Limb (tissue), 2 donors: Measurements from ENCODE around the gene SGPL1.

Source experiments
- DNase-seq, 2 donors: peaks; one replicate each; pipeline ENCODE4 v3.0.0-alpha.2; 2016; ENCODE audit errors: extremely low spot score in 2 of 2

The SGPL1 gene

DNA sequence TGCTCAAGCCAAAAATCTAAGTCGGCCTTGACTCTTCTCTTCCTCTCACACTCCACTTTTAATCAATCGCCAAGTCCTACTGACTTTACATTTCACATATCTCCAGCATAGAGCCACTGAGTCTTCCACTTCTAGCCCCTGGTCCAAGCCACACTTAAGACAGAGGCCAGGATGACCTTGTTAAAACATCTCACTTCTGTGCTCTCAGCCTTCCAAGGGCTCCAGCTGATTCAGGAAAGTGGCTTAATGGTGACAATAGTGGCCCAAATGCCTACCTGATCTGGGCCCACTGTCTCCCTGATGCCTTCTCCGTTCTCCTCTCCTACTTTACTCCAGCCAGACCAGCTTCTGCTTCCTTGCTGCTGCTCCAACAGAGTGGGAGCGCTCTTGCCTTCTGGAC lies 35.0 kb upstream of the SGPL1 start:
- no peak for DNase-seq

DNA sequence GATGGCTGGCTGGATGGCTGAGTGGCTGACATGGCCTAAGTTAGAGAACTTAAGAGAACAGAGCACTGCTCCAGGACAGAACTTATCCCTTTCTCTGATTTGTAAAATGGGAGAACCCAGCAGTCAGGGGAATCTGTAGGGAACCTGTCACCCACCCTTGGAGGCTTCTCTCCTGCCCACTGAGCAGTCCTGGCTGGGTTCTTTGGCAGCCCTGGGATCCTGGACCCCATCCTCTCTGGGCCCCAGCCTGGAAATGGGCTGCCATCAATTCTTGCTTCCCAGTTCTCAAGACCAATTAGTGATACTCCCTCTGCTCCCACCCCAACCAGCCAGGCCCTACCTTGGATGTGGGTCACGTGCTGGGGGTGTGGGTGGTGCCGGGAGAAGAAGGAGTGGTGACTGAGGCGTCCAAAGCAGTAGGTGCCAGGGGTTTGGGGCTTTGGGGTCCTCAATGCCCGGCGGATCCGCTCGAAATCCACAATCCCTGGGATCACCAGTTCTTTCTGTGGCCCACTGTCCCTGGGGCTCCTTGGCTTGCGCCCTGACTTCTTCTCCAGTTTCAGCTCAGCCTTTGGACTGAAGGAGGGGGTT lies 34.2 kb upstream of the SGPL1 start:
- DNase-seq: no peak

DNA sequence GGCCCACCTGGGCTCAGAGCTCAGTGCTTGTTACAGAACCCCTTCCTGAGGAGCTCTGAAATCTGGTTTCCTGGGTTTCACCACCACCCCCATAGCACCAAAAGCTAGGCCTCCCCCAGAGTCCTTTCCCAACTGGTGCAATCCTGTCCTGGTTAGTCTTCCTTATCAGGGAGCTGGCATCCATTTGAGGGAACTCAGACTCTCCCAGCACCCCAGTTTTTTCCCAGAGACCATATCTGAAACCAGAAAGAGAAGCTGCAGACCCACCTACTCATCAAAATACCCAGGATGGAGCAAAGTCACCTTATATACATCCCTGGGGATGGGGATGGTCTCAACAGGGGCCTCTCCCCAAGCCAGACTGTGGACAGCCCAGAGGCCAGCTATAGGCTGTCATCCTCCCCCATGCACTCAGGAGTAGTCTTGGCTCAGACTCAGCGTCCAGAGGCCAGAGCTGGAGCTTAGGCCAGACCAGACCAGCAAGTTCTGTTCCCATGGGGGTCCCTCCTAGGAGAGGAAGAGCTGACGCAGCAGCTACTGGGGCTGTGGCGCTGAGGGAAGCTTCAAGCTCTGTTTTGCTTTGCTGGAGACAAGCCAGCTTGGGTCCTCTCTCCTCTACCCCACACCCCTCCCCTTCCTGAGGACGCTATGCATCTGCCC lies 33.5 kb upstream of the SGPL1 start:
- DNase-seq: no peak

DNA sequence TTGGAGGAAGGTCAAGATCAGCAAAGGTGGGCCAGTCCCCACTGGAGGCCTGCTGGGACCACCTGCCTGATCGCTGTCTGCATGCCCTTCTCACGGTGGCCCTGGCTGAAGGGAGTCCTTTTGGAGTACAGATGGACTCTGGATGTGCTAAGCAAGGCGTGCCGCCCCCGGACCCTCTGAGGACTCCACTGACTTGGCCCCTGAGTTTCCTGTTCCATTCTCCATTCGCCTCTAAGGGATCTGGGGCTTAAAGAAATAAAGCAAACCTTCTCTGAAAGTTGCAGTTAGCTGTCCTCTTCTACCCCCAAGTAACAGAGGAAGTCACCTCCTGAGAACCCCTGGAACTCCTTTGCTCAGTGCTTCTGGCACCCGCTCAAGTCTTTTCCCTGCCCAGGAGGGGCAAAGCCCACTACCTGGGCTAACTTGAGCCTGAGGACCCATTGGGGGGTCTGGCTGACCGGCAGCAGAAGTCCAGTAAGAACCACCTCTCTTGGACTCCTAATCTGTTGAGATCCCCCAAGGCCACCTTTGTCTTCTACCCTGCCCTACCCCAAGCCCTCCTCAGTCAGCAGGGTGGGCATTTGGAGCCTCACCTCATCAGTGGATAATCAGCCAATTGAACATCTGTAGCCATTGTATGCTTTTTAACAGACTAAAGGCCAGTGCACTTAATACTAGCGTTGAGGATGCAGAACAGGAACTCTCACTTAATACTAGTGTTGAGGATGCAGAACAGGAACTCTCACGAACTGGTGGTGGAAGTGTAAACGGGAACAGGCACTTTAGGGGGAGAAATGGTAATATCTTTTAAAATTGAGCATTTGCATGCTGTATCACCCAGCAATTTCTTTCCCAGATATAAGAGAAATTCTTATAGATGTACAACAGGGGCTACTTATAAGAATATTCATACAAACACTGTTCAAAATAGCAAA lies 32.7 kb upstream of the SGPL1 start:
- DNase-seq: no peak

DNA sequence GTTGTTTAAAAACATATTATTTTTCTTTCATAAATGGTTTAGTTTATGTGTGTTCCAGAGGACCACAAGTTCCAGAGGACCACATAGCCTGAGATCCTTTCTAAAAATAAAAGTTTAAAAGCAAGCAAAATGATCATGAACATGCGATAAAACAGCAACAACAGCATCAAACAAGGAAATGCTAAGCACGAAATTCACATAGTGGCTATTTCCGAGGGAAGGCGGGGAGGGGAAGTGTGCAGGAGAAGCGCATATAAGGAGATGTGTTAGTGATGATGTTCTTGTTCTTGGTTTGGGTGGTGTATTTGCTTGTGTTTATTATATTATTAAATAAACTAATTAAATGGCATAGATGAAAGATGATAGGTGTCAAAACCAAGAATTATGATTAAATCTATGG lies 31.7 kb upstream of the SGPL1 start:
- DNase-seq: no peak

DNA sequence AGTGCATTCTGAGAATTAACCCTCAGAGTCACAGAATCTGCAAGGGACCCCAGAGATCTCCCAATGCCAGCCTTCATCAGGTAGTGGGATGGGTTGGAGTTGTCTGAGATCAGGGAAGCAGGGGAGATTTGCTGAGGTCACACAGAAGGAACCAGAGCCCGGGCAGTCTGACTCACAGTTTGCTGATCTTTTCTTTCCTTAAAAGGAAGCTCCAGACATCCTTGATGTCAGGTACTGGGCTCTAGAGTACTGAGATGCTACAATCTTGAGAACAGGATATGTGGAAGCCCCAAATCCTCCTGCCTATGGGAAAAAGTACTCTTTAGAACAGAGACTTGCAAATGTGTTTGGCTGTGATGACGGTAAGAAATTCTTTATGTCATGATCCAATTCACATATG lies 31.3 kb upstream of the SGPL1 start:
- no peak for DNase-seq

DNA sequence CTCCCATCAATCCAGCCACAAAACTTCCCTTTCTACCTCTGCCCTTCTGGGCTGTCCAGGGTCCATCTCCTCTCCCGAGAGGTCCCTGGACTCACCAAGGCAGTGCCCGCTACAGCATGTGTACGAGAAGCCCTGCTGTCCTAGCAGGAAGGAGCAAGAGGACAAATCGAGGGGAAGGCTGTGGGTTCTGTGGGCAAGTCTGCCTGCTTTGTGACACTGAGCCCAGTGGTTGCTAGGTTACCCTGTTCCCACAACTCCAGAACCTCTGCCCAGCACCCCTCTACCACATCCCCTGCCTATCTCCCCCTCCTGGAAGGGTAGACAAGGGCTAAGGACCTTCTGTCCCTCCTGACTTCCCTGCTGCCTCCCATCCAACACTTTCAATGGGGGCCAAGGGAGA lies 30.6 kb upstream of the SGPL1 start, which contains the start of gene TBATA:
Gene TBATA (minus strand): TSS at position 188 of the 400 bp plus-strand sequence. CDS start 1,998 bp downstream, outside the sequence.
- no peak for DNase-seq

DNA sequence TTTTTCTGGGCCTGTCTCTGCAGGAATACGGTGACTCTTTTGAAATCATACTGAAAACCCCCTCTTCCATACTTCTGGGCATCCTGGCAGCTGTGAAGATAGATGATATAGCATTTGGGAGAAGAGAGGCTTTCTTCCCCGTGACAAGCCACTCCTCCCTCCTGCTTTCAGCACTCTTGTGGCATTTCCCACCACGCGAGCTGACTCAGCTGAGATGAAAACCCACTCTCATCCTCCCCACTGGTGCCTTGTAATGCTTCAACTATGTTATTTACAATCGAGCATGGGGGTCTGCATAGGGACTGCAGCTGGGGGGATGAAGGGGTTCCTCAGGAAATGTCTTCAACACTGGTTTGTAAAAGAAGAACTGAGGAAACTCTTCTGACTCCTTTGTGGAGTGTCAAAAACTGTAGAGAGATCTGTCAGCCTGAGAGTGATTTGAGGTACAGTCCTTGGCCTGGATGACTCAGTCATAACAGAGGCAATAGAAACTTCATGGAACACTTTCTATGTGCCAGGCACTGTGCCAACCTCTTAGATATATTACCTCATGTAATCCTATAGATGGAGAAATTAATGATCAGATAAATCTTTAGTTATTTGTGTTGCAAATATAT lies 28.8 kb upstream of the SGPL1 start:
- no peak for DNase-seq

DNA sequence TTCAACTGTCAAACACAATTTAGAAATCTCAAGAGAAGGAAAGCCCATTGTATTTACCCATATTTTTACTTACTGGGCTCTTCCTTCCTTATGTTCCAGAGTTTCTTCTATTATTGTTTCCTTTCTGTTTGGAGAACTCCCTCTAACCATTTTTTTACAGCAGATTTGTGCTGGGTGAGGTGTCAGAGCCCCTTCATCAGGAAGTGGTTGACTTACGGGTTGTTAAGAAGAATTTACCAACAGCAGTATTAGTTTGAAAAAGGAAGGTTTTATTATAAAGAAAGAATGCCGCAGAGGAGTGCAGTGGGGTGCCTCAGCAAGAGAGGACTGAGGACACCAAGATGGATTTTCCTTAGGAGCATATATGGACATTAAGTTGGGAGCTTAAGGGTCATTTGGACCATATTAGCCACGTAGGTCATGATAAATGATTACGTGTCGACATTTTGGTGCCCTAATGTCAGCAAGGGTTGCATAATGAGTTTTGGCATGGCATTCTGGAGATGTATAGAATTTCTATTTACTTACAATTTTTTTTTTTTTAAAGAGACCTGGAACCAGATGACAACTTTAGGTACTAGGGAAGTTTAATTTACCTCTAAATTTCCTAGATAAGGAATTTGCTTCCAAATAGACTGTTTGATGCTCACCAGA lies 24.2 kb upstream of the SGPL1 start:
- DNase-seq: no peak

DNA sequence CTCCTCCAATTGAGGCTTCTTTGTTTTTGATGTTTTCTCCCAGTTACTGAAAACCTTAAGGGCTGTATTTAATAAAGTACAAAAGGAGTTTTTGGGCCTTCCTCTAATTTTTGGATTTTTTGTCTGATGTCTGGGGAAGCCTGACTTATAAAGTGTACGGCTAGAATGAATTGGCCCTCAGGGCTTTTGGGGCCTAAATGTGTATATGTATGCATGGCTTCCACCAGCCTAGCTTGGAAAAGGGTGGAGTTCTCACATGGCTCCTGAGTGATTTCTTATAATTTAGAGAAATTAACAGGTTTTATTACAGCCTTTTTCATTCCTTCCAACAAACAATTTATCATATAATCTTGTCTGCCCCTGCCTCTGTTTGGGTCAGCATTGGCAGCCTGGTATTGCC lies 20.1 kb upstream of the SGPL1 start:
- no peak for DNase-seq

DNA sequence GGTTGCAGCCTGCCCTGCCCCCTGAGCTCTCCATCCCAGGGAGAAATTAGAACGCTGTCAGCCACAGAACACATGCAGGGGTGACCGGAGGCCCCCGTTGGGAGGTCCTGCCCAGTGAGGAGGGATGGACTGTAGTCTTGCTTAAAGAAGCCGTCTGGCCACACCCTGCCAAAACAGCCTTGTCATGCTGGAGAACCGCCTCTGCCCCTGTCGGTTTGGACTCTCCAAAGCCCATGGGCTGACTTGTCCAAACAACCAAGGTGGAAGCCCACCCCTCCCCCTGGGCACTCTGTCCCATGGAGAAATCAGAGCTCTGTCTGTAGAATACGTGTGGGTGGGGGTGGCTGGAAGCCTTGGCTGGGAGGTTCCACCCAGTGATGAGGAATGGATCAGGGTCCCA lies 17.9 kb upstream of the SGPL1 start:
- DNase-seq: no peak

DNA sequence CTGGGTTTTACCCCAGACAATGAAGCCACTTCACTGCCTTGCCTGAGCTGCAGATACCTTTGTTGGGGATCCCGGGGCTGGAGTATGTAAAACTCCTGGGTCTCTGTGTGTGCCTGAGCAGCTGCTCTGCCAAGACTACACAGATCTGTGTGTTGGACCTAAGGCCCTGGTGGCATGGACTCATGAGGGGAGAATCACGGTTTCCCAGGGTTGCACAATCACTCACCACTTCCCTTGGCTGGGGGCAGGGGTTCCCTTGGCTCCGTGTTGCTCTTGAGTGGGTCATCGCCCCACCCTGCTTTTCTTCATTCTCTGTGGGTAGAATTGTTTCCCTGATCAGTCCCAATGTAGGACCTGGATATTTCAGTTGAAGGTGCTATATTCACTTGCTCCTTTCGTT lies 16.6 kb upstream of the SGPL1 start:
- no peak for DNase-seq

DNA sequence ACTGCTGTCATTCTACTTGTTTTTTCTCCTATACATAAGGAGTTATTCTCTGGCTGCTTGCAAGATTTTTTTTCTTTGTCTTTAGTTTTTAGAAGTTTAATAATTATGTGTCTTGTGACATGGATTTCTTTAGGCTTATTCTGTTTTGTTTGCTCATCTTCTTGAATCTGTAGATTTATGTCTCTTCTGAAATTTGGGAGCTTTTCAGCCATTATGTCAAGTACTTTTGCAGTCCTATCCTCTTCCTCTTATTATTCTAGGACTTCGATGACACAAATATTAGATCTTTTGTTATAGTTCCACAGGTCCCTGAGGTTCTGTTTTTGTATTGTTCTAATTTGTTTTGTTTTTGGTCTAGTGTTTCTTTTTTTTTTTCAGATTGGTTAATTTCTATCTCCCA lies 13.9 kb upstream of the SGPL1 start:
- no peak for DNase-seq

DNA sequence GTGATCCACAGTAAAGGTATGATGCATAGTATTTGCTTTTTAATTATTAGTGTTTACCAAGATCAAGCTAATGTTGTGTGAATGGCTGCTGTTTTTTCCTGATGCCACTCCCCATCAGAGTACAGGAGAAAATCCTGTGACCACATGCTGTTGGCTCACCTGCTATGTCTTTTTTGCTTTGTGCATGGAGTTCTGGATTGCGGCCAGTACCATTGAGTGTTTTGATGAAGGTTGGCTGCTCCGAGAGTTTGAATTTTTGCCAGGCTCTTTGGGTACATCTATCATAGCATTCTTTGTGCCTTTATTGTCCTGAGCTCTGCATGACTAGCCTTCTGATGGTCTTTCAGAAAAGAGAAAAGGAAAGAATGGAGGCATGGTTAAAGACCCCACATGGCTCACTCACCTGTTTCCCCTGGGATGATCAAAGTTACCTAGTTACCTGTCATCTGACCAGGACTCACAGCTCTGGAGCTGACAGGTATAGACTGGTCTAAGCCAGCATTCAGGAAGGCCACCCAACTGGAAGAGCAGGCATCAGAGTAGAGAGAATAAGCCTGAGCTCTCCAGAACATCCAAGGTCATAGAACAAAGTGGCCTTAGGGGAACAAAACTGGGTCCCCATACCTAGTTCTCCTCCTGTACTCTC lies 11.8 kb upstream of the SGPL1 start:
- DNase-seq: no peak

DNA sequence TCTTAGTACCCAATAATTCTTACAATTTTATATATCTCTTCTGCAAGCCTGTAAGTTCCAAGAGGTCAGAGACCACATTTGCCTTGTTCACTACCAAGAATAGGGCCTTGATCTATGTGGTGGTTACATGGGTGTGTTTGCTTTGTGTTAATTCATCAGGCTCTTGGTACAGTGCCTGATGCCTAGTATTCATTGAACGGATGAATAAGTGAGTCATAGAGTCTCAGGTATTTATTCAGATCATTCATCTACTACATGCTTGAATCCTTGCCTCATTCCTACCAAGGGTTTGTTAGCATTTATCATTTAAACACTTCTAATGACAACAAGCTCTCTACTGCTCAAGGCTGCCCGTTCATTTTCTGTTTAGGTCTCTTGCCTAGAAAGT lies 11.3 kb upstream of the SGPL1 start:
- no peak for DNase-seq

DNA sequence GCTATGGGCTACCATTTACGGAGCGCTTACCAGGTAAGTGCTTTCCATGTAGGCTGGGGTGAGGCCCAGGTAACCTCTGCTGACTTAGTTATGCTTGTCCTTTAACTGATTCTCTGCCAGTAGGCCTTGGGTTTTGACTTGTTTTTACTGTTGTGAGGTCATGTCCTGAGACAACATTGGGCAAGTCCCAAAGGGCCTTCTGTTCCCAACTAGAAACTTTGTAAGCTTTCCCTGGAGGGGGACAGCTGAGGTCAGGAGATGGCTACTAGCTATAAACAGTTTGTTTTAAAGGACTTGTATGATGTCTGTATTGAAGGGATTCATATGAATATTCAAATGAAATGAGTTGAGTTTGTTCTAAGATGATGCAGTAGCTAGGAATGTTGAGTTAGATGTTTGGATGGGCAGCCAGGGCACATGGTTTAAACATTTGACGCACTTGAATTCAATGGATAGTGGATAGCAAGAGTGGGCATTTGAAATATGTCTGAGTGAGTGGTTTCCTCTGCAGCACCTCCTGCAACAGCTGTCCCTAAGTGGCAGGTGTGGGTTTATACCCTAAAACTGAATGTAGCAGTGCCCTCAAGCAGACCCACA lies 10.0 kb upstream of the SGPL1 start:
- DNase-seq: no peak

DNA sequence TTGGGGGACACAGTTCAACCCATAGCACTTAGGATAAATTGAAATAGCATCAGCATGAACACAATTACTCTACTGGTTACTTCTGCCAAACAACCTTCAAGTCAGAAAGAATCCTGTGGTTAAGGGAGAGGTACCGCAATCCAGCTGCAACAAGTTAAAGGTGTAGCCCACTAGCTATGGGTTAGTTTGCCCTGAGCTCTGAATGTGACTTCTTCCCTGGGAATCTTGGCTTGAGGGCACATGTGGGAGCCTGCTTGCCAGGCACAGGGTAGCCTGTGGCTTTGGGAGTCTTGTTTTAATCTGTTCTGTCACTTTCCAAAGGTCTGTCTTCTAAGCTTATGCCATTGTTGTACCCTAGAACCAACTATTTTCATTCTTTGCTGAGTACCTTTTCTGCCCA lies 8.9 kb upstream of the SGPL1 start:
- no peak for DNase-seq

DNA sequence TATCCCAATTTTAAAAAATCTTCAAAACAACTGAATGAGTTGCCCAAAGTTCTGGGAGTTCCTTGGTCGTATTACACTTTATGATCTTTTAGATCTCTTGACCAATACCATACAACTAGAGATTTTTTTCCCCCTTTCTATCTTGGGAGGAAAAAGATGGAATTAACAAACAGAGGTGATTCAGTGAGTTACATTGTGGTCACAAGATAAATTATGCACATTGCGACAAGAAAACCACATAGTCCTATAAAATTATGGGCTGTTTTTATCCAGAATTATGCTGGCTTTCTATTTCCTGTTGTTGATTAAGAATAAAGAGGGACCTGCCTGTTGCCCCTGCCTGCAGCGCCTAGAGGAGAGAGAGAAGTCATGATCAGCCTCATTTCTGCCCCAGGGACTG lies 8.2 kb upstream of the SGPL1 start:
- DNase-seq: no peak

DNA sequence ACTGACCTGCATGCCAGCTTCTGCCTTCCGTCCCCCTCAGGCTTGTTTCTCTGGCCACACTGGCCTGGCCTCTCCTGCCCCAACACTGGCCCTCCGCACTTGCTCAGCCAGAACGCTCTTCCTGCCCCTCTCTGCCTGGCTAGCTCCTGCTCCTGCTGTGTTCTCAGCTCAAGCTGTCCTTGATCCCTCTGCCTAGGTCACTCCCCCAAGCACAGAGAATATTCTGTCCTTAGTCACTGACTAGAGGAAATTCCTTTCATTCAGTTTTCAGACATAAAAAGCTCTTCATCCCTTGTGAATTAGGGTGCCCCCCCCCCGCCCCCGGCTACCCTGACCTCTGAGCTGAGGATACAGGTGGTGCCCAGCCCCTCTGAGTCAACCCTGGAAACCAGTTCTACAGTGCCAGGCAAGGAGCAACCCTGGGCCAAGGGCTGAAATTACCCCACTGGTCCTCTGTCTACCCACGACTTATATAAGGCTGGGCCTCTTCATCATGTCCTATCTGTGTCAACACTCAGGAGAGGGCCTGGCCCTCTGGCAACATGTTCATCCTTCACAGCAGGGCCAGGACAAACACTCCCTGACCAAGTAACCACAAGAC lies 6.6 kb upstream of the SGPL1 start:
- DNase-seq: no peak

DNA sequence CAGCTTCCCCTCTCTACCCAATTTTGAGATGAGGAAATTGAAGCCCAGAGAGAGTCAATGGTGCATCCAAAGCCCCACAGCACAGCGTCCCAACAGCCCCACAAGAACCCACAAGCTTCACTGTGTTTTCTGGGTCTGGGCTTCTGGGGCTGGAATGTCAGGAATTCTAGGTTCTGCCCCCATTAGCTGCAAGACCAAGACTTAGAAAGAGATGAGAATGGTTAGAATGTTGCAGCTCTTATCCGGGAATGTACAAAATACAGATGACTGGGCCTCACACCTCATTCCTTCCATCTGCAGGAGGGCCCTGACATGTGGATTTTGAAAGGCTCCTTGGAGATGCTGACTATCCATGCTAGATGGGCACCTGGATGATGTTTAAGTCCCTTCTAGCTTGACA lies 6.0 kb upstream of the SGPL1 start:
- no peak for DNase-seq
